Mucosa of descending colon (tissue), 3 donors: ENCODE measurements around the gene OR5H2. TPM values are rescaled to one million over a fixed set of nuclear protein-coding genes. Genes with fewer than 3 reads are reported as not detected.

Source experiments
- ATAC-seq: fragments of 200-7000 bp; cut with Tn5 transposase; one replicate; pipeline ENCODE4 v1.9.1; 2020; ENCODE audit warnings: mild to moderate bottlenecking, moderate library complexity
- DNase-seq, 3 donors: peaks; one replicate each; pipeline ENCODE4 v3.0.0-alpha.2; 2020
- H3K36me3 ChIP-seq: fragments of 200-600 bp; one replicate; pipeline ENCODE4 v1.8.0; 2021; ENCODE audit warnings: low read depth, mild to moderate bottlenecking
- H3K4me1 ChIP-seq: fragments of 200-600 bp; one replicate; pipeline ENCODE4 v1.8.0; 2021; ENCODE audit warnings: low read depth, mild to moderate bottlenecking
- H3K4me3 ChIP-seq: fragments of 200-600 bp; one replicate; pipeline ENCODE4 v1.8.0; 2021; ENCODE audit warnings: mild to moderate bottlenecking
- H3K9me3 ChIP-seq: fragments of 200-600 bp; one replicate; pipeline ENCODE4 v1.8.0; 2021; ENCODE audit warnings: mild to moderate bottlenecking
- CTCF ChIP-seq: fragments of 200-600 bp; IDR thresholded peaks from one replicate; pipeline ENCODE4 v1.8.0; 2022; ENCODE audit warnings: antibody characterized with exemption, mild to moderate bottlenecking
- intact Hi-C, 2 donors: fragments of 100-400 bp; cut with DNase I in 1 of 2; cut with micrococcal nuclease in 1 of 2; formaldehyde crosslinking; loops; one replicate each; pipeline versions ENCODE4 v1.11.0 to v1.11.1; 2022; cut with DNase I, micrococcal nuclease
- total RNA-seq, 3 donors: library from RNA; stranded (reverse); fragmentation: NEBNext Ultra II Directional in 2 of 3; extraction: Animal tissue kit (Norgen Biotek cat#: 25700) in 2 of 3; gene quantifications; one replicate each; pipeline versions ENCODE4 v1.2.1 to v1.2.4, GENCODE V29; 2021 to 2023
- donor health status: DM: no; HTN: no; CAD: no; lungs with moderate emphysema.
- donor health status: DM: no; HTN: no; CAD: no.
- donor health status: DM: no; HTN: yes; CAD: no.

The OR5H2 gene
- total RNA-seq, 3 donors from 2014 or later = not detected

GRCh38 chr3:98290916-98291315 is 8.6 kb downstream of the OR5H2 start:
- H3K4me3 ChIP-seq = no peak overlapping the region
- no peaks in the 10 kb centered on the region for H3K4me1 ChIP-seq
- TF ChIP-seq CTCF = no peak
- no peak for DNase-seq
- no peaks in the 10 kb centered on the region for H3K36me3 ChIP-seq
- intact Hi-C loops = no loop called here
- peaks cover 4% of the 10 kb centered on the region for H3K9me3 ChIP-seq
- ATAC-seq = no peak

GRCh38 chr3:98291332-98291957 is 9.1 kb downstream of the OR5H2 start:
- no peak for ATAC-seq
- no peak for DNase-seq
- TF ChIP-seq CTCF = no peak

GRCh38 chr3:98322101-98322500 is 39.8 kb downstream of the OR5H2 start:
- TF ChIP-seq CTCF = no peak
- intact Hi-C loops = no loop called here
- H3K36me3 ChIP-seq = no peaks in the 10 kb centered on the region
- H3K4me1 ChIP-seq = no peaks in the 10 kb centered on the region
- ATAC-seq (no peak), DNase-seq (no peak)
- no peak overlapping the region for H3K4me3 ChIP-seq
- no peaks in the 10 kb centered on the region for H3K9me3 ChIP-seq

More at GRCh38 chr3:98291332-98291957, 9.1 kb downstream of the OR5H2 start:
- Histone ChIP-seq H3K4me3 (no peak overlapping the region), H3K4me1 (no peaks in the 10 kb centered on the region), H3K9me3 (peaks cover 4% of the 10 kb centered on the region), H3K36me3 (no peaks in the 10 kb centered on the region)
- intact Hi-C loops = no loop called here

- H3K36me3 ChIP-seq = no peaks in the 10 kb centered on the region
- intact Hi-C loops = no loop called here
- no peak overlapping the region for H3K4me3 ChIP-seq
- ATAC-seq (no peak), DNase-seq (no peak)
- no peaks in the 10 kb centered on the region for H3K9me3 ChIP-seq
- TF ChIP-seq CTCF = no peak
- H3K4me1 ChIP-seq = no peaks in the 10 kb centered on the region
These were observed 40.4 kb downstream of the OR5H2 start for GRCh38 chr3:98322686-98323085.

GRCh38 chr3:98323425-98323824 is 41.1 kb downstream of the OR5H2 start:
- no peak for ATAC-seq
- no peaks in the 10 kb centered on the region for H3K9me3 ChIP-seq
- DNase-seq = no peak
- no peak for TF ChIP-seq CTCF
- no peak overlapping the region for H3K4me3 ChIP-seq
- intact Hi-C loops = no loop called here
- no peaks in the 10 kb centered on the region for H3K36me3 ChIP-seq
- no peaks in the 10 kb centered on the region for H3K4me1 ChIP-seq

- intact Hi-C loops = no loop called here
- Histone ChIP-seq H3K9me3 (no peaks in the 10 kb centered on the region), H3K4me3 (no peak overlapping the region), H3K4me1 (no peaks in the 10 kb centered on the region), H3K36me3 (no peaks in the 10 kb centered on the region)
- ATAC-seq (peak; percentile 55), DNase-seq (peak in 1 of 3 donors; percentile 8)
- TF ChIP-seq CTCF = no peak
These were observed 42.8 kb downstream of the OR5H2 start for GRCh38 chr3:98325055-98325454.
